Body of pancreas (tissue), 4 donors: ENCODE data around the gene NRGN. TPM values are rescaled to one million over a fixed set of nuclear protein-coding genes. Genes with fewer than 3 reads are reported as not detected.

ENCODE experiments used
- ATAC-seq: fragments of 150-250 bp; one replicate; pipeline ENCODE4 v1.9.1; 2016
- DNase-seq, 4 donors: peaks; one replicate each; pipeline ENCODE4 v3.0.0-alpha.2; 2019
- H3K27ac ChIP-seq, 4 donors: fragments of 200-600 bp; sonication (generic); 1 replicate in 3 of 4; 2 replicates in 1 of 4; pipeline versions ENCODE4 v1.5.1 to v1.6.1; 2016 to 2019; ENCODE audit warnings: mild to moderate bottlenecking in 1 of 4, mixed read lengths in 1 of 4, moderate library complexity in 1 of 4
- H3K27me3 ChIP-seq, 2 donors: fragments of 200-600 bp; sonication (generic); one replicate each; pipeline ENCODE4 v1.6.0; 2016; ENCODE audit warnings: mild to moderate bottlenecking in 1 of 2
- H3K36me3 ChIP-seq, 2 donors: fragments of 200-600 bp; sonication (generic); replicated peaks in 1 of 2; 2 replicates each; pipeline ENCODE4 v1.5.1; 2016; ENCODE audit warnings: low read depth in 2 of 2; ENCODE audit not compliant: insufficient read depth in 1 of 2
- H3K4me1 ChIP-seq: fragments of 200-600 bp; sonication (generic); one replicate; pipeline ENCODE4 v1.6.0; 2016
- H3K4me3 ChIP-seq, 2 donors: fragments of 200-600 bp; sonication (generic); 1 replicate in 1 of 2; 2 replicates in 1 of 2; pipeline ENCODE4 v1.5.1; 2016 to 2019
- H3K9me3 ChIP-seq, 3 donors: fragments of 200-600 bp; sonication (generic); 1 replicate in 2 of 3; 2 replicates in 1 of 3; pipeline ENCODE4 v1.5.1; 2016
- CTCF ChIP-seq, 7 experiments: fragments of 450-650 bp in 4 of 7; fragments of 200-600 bp in 3 of 7; sonication (generic) in 3 of 7; IDR thresholded peaks; one replicate each; pipeline ENCODE4 v1.5.1; 2016 to 2019; ENCODE audit warnings: antibody characterized with exemption in 7 of 7
- POLR2A ChIP-seq, 3 donors: fragments of 450-650 bp; IDR thresholded peaks; one replicate each; pipeline ENCODE4 v1.6.1; 2016; ENCODE audit warnings: antibody characterized with exemption in 3 of 3, mild to moderate bottlenecking in 2 of 3
- WGBS, 2 donors: methylation state at CpG; one replicate each; pipeline ENCODE4 v1.1.5; 2017; 5-methylcytosine and 5-hydroxymethylcytosine counted together
- intact Hi-C: fragments of 100-400 bp; cut with DNase I; formaldehyde crosslinking; loops from one replicate; pipeline ENCODE4 v1.15.1; 2023
- total RNA-seq, 2 donors: library from RNA; depleted of rRNA; stranded (reverse); fragments of >200 nt; gene quantifications; one replicate each; pipeline ENCODE4 v1.1.0, GENCODE V29; 2016

Gene NRGN
- total RNA-seq, 2 donors from 2014 or later = not detected

- intact Hi-C loops = no loop called here
- Histone ChIP-seq H3K9me3 (no peaks in the 10 kb centered on the region), H3K4me3 (no peak overlapping the region), H3K4me1 (peaks cover 16% of the 10 kb centered on the region), H3K36me3 (no peaks in the 10 kb centered on the region), H3K27ac (no peak overlapping the region), H3K27me3 (no peaks in the 10 kb centered on the region)
- 14 to 30% methylated on average over 2 of the region's 2 CpGs for WGBS, 2 donors
- no peak for ATAC-seq
- no peak for DNase-seq
- TF ChIP-seq CTCF (IDR thresholded peaks at IDR 0.05) (no peak), POLR2A (IDR thresholded peaks at IDR 0.05) (no peak)
Measured at GRCh38 chr11:124719534-124719933, 20.2 kb upstream of the NRGN start.

DNA sequence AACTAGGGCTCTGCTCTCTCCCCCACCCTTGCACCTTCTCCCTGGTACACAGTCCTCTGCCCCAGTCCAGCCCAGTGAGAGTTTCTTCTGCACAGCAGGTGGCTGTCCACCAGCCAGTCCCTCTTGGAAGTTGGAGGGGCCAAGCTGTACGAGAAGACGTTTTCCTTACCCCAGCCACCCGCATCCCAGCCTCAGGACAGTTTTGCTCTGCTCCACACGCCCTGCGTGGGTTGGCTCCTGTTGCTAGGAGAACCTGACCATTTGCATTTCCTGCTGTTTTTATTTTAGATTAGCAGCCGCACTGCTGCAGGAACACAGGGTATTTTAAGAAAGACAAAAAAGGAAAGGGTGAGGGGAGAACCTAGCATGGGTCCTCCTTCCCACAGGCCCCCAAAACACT lies 17.6 kb upstream of the NRGN start:
- H3K27ac ChIP-seq = no peak overlapping the region
- no peak for TF ChIP-seq POLR2A (IDR thresholded peaks at IDR 0.05)
- TF ChIP-seq CTCF (IDR thresholded peaks at IDR 0.05) = no peak
- DNase-seq (no peak), ATAC-seq (no peak)
- no peaks in the 10 kb centered on the region for H3K36me3 ChIP-seq
- no peaks in the 10 kb centered on the region for H3K9me3 ChIP-seq
- intact Hi-C loops = no loop called here
- WGBS, 2 donors = 46 to 59% methylated on average over 6 of the region's 6 CpGs
- H3K4me3 ChIP-seq = no peak overlapping the region
- H3K27me3 ChIP-seq = no peaks in the 10 kb centered on the region
- H3K4me1 ChIP-seq = peaks cover 27% of the 10 kb centered on the region

DNA sequence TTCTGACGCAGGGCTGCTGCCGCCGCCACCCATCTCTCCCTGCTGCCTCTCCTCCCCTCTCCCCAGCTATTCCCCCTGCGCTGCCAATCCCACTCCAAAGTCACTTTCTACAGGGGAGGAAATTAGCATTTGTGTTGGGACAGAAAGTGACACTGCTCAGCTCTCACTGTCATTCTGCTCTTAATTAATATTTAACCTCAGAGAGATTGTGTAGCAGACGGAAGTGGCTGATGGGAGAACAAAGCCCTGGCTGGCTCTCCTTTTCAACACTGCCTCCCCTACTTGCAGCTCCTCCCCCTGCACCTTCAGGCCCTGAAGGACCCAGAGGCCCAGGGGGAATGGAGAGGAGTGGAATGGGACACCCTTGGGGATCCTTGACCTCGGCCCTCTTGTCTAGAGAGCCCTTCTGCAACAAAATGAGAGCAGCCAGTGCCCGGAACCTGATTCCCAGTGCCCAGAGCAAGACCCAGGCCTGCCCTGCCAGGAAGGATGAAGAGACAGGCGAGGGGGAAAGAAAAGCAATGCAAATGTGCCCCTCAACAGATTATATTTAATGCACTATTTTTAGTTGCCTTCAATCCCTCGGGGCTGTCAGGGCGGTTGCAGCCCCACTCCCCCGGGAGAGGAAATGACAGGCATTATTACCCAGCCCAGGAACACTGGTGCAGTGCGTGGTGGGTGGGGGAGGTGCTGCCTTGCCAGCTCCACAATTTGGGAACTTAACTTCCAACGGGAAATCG lies 14.6 kb upstream of the NRGN start:
- Histone ChIP-seq H3K36me3 (no peaks in the 10 kb centered on the region), H3K4me1 (peaks cover 10% of the 10 kb centered on the region), H3K9me3 (no peaks in the 10 kb centered on the region), H3K27me3 (no peaks in the 10 kb centered on the region), H3K4me3 (no peak overlapping the region), H3K27ac (peak overlapping the region in 1 of 4 donors; percentile 11)
- whole genome bisulfite sequencing, 2 donors = 33 to 42% methylated on average over 14 of the region's 14 CpGs
- ATAC-seq (peak; percentile 69), DNase-seq (peak in 2 of 4 donors; percentile 17 to 33)
- intact Hi-C loops = no loop called here
- no peak for TF ChIP-seq CTCF (IDR thresholded peaks at IDR 0.05)
- no peak for TF ChIP-seq POLR2A (IDR thresholded peaks at IDR 0.05)

DNA sequence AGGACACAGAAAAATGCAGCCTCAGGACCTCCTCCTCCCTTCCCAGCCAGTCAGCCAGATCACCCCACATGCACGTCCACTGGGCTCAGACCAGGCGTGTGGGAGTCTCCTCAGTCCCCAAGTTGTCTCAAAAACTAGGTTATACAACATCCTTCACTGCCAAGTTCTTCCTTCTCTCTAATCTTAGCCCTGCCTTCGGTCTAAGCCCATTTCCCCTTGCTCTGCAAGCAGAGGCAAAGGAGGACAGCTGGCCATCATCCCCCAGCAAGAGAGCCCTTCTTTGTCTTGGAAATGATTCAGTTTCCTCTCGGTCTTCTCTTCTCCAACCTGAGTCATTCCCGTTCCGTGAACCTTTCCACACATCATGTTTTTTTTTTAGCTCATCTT lies 14.0 kb upstream of the NRGN start:
- peaks cover 10% of the 10 kb centered on the region for H3K4me1 ChIP-seq
- H3K9me3 ChIP-seq = no peaks in the 10 kb centered on the region
- no peaks in the 10 kb centered on the region for H3K27me3 ChIP-seq
- H3K27ac ChIP-seq = no peak overlapping the region
- TF ChIP-seq CTCF (IDR thresholded peaks at IDR 0.05) = no peak
- TF ChIP-seq POLR2A (IDR thresholded peaks at IDR 0.05) = no peak
- no peak overlapping the region for H3K4me3 ChIP-seq
- WGBS, 2 donors = 55 to 67% methylated on average over 6 of the region's 6 CpGs
- no peaks in the 10 kb centered on the region for H3K36me3 ChIP-seq
- no peak for ATAC-seq
- DNase-seq = no peak
- intact Hi-C loops = no loop called here

DNA sequence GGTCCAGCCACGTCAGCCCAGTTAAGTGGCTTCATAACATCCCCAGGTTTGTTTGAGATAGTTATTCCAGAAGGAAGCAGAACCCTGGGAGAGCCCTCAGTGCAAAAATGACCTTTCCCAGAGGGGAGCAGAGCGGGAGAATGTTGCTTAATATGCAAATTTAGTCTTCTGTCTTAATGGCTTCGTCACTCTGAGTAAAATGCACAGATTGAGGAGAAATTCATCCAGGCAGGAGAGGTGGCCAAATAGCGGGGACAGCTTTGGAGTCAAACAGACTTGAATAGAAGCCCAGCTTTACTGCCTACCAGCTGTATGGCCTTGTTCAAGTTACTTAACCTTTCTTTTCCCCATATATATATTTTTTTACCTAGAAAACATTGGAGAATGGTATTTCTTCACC lies 12.3 kb upstream of the NRGN start:
- intact Hi-C loops = no loop called here
- peaks cover 10% of the 10 kb centered on the region for H3K4me1 ChIP-seq
- no peak overlapping the region for H3K4me3 ChIP-seq
- H3K9me3 ChIP-seq = no peaks in the 10 kb centered on the region
- H3K36me3 ChIP-seq = no peaks in the 10 kb centered on the region
- 81 to 83% methylated on average over 4 of the region's 4 CpGs for WGBS, 2 donors
- H3K27me3 ChIP-seq = no peaks in the 10 kb centered on the region
- ATAC-seq = no peak
- no peak for DNase-seq
- TF ChIP-seq POLR2A (IDR thresholded peaks at IDR 0.05) (no peak), CTCF (IDR thresholded peaks at IDR 0.05) (no peak)
- no peak overlapping the region for H3K27ac ChIP-seq
